ENCODE data around the gene CTNNBL1.

The CTNNBL1 gene

DNA sequence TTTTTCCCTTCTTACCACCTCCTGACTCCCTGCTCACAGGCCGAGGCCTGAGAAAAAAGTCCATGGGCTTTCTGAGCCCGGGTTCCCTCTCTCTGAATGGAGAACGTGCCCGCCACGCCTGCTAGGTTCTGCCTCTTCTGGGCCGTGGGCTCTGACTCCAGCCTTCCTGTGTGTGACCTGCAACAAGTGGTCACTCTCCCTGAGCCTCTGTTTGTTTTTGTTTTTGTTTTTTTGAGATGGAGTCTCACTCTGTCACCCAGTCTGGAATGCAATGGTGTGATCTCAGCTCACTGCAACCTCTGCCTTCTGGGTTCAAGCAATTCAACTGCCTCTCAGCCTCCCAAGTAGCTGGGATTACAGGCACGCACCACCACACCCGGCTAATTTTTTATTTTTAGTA, 191.2 kb downstream of the CTNNBL1 start:
- Histone ChIP-seq H3K36me3 (ENCODE audit: control insufficient read depth, insufficient read depth, low read length) (no peaks in the 10 kb centered on the region), H3K27me3 (ENCODE audit: control insufficient read depth, insufficient read depth, low read length) (no peaks in the 10 kb centered on the region), H3K4me3 (ENCODE audit: low read depth, low read length) (no peak overlapping the region), H3K4me1 (ENCODE audit: control insufficient read depth, insufficient read depth, low read length) (no peaks in the 10 kb centered on the region), H3K9ac (ENCODE audit: low read depth, low read length) (no peak overlapping the region), H3K9me3 (ENCODE audit: control insufficient read depth, insufficient read depth, low read length) (no peaks in the 10 kb centered on the region)

DNA sequence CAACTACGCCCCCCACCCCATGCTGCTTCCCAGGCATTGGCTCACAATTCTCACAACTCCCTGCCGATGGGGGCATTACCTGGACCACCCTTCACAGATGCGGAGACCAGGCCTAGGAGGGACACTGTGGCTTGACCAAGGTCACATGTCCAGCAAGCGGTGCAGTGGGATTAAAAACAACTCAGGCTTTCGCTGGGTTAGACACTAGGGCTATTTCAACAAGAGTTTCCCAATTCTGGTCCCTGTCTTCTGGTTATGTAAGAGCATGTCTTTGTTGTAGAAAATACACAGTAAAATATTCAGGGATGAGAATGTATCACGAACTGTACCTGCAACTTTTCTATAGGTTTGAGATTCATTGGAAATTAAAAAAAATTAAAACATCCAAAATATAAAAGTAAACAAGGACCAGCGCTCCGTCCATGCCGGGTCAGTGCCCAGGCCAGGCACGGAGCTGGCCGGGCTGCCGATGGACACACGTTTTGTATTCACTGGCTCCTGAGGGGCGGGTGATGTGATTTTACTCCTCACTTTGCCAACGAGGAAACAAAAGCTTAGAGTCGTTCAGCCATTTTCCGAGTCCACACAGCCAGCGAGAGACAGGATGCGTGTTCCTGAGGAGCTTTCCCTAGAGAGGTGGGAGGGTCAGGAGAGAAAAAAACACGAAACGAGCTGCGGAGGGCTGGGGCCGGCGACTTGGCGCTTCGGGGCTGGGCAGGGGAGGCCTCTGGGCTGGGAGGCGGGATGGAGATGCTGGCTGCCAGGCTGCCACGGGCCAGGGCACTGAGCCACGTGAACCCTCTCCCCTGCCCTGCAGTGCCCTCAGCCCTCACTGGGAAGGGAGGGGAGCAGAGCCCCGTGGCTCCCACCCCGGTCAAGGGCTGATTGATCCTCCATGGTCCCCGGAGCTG, 192.0 kb downstream of the CTNNBL1 start:
- H3K9ac ChIP-seq (ENCODE audit: low read depth, low read length): no peak overlapping the region
- H3K36me3 ChIP-seq (ENCODE audit: control insufficient read depth, insufficient read depth, low read length): no peaks in the 10 kb centered on the region
- H3K9me3 ChIP-seq (ENCODE audit: control insufficient read depth, insufficient read depth, low read length): no peaks in the 10 kb centered on the region
- H3K4me1 ChIP-seq (ENCODE audit: control insufficient read depth, insufficient read depth, low read length): no peaks in the 10 kb centered on the region
- H3K4me3 ChIP-seq (ENCODE audit: low read depth, low read length): no peak overlapping the region
- no peaks in the 10 kb centered on the region for H3K27me3 ChIP-seq (ENCODE audit: control insufficient read depth, insufficient read depth, low read length)

DNA sequence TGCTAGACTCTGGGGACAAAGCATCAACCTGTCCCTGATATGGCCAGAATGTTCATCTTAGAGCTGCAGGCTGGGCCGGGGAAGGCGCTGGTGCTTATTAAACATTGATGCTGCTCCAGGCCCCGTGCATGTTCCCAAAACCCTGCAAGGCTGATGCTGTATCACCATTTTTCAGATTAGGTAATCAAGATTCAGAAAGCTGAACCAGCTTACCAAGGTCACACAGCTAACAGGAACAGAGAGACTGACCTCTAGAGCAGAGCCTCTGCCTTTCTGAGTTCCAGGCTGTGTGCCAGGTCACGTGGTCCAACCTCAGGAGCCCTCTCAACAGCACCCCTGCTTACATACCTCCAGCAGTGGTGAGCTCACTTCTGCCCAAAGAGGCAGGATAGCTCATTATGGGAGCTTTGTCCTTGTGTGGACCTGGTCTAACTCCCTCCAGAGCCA, 193.0 kb downstream of the CTNNBL1 start:
- H3K27me3 ChIP-seq (ENCODE audit: control insufficient read depth, insufficient read depth, low read length): no peaks in the 10 kb centered on the region
- no peak overlapping the region for H3K4me3 ChIP-seq (ENCODE audit: low read depth, low read length)
- no peaks in the 10 kb centered on the region for H3K4me1 ChIP-seq (ENCODE audit: control insufficient read depth, insufficient read depth, low read length)
- no peak overlapping the region for H3K9ac ChIP-seq (ENCODE audit: low read depth, low read length)
- no peaks in the 10 kb centered on the region for H3K36me3 ChIP-seq (ENCODE audit: control insufficient read depth, insufficient read depth, low read length)
- no peaks in the 10 kb centered on the region for H3K9me3 ChIP-seq (ENCODE audit: control insufficient read depth, insufficient read depth, low read length)

DNA sequence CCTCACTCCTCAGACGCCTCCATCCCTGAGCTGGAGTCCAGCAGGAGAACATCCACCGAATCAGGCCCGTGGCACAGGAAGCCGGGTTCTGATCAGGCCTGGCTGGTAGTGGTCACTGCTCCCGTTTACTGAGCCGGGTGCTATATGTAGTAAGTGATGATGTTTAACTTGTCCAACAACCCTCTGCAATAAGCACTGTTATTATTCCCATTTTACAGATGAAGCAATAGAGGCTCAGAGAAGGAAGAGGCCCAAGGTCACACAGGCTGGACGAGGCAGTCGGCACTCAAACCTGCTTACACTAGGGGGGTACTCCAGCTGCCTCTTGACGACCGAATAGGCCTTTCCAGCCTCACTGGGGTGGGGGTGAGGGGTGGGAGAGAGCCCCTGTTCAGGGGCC, 194.8 kb downstream of the CTNNBL1 start:
- no peaks in the 10 kb centered on the region for H3K4me1 ChIP-seq (ENCODE audit: control insufficient read depth, insufficient read depth, low read length)
- no peak overlapping the region for H3K4me3 ChIP-seq (ENCODE audit: low read depth, low read length)
- H3K9ac ChIP-seq (ENCODE audit: low read depth, low read length): no peak overlapping the region
- no peaks in the 10 kb centered on the region for H3K9me3 ChIP-seq (ENCODE audit: control insufficient read depth, insufficient read depth, low read length)
- no peaks in the 10 kb centered on the region for H3K36me3 ChIP-seq (ENCODE audit: control insufficient read depth, insufficient read depth, low read length)
- H3K27me3 ChIP-seq (ENCODE audit: control insufficient read depth, insufficient read depth, low read length): no peaks in the 10 kb centered on the region

DNA sequence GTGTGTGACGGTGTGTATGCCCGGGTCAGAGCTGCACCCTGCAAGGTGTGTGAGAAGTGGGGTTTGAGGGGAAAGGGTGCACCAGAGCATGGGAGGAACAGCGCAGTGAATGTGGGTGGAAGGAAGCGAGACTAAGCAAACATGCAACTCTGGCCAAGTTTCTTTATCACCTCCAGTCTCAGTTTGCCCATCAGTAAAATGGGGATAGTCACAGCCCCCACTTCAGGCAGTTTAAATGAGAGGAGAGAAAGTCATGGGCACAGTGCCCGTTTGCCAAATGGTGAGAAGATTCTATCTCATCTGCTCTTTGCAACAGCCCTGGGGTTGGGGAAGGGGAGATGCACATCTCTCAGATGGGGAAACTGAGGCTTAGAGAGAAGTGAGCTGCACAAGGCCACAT, 196.3 kb downstream of the CTNNBL1 start:
- H3K36me3 ChIP-seq (ENCODE audit: control insufficient read depth, insufficient read depth, low read length): no peaks in the 10 kb centered on the region
- H3K9me3 ChIP-seq (ENCODE audit: control insufficient read depth, insufficient read depth, low read length): no peaks in the 10 kb centered on the region
- no peak overlapping the region for H3K9ac ChIP-seq (ENCODE audit: low read depth, low read length)
- no peak overlapping the region for H3K4me3 ChIP-seq (ENCODE audit: low read depth, low read length)
- no peaks in the 10 kb centered on the region for H3K4me1 ChIP-seq (ENCODE audit: control insufficient read depth, insufficient read depth, low read length)
- no peaks in the 10 kb centered on the region for H3K27me3 ChIP-seq (ENCODE audit: control insufficient read depth, insufficient read depth, low read length)

DNA sequence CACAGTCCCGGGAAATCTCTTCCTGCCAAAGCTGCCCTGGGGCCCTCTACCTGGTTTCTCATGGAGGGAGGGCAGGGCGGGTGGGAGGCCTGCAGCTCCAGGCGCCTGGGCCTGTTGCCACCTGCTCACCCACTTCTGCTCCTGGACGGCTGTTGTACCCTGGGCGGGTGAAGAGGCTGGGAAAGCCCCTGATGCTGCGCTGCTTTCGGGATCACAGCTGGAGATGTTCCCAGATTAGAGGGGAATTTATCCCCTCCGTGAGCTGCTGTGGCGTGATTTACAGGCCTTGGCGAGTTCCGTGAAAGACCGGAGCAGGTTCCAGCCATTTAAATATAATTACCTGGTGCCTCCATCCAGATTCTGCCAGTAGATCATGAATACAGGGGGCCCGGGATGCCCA, 196.8 kb downstream of the CTNNBL1 start:
- H3K36me3 ChIP-seq (ENCODE audit: control insufficient read depth, insufficient read depth, low read length): no peaks in the 10 kb centered on the region
- no peak overlapping the region for H3K4me3 ChIP-seq (ENCODE audit: low read depth, low read length)

DNA sequence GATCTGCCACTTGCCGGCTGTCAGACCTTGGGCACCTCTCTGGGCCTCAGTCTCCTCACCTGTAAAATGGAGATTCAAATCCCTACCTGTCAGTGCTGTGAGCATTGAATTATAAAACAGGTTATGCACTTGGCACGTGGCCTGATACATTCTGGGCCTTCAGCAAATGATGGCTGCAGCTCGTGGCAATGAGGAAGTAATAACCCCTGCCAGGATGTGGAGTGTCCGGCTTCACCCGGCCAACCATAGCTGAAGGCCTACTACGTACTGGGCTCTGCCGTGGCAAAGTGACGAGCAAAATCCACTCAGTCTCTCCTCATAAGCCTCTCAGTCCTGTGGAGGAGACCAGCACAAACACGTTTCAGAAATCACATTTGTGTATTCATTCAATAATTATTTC, 198.2 kb downstream of the CTNNBL1 start:
- no peak overlapping the region for H3K4me3 ChIP-seq (ENCODE audit: low read depth, low read length)

More for the DNA sequence above, 196.8 kb downstream of the CTNNBL1 start:
- Histone ChIP-seq H3K27me3 (ENCODE audit: control insufficient read depth, insufficient read depth, low read length) (no peaks in the 10 kb centered on the region), H3K4me1 (ENCODE audit: control insufficient read depth, insufficient read depth, low read length) (no peaks in the 10 kb centered on the region), H3K9me3 (ENCODE audit: control insufficient read depth, insufficient read depth, low read length) (no peaks in the 10 kb centered on the region), H3K9ac (ENCODE audit: low read depth, low read length) (no peak overlapping the region)

DNA sequence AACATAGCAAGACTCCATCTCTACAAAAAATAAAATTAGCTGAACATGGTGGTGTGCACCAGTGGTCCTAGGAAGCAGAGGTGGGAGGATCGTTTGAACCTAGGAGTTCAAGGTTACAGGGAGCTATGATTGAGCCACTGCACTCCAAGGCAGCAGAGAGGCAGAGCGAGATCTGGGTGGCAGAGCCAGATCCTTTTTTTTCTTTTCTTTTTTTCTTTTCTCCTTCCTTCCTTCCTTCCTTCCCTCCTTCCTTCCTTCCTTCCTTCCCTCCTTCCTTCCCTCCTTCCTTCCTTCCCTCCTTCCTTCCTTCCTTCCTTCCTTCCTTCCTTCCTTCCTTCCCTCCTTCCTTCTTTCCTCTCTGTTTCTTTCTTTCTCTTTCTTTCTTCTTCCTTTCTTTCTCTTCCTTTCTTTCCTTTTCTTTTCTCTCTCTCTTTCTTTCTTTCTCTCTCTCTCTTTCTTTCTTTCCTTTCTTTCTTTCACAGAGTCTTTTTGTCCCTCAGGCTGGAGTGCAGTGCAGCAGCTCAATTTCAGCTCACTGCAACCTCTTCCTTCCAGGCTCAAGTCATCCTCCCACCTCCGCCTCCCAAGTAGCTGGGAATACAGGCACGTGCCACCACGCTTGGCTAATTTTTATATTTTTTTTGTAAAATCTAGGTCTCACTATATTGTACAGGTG, 199.9 kb downstream of the CTNNBL1 start:
- Histone ChIP-seq H3K27me3 (ENCODE audit: control insufficient read depth, insufficient read depth, low read length) (no peaks in the 10 kb centered on the region), H3K9me3 (ENCODE audit: control insufficient read depth, insufficient read depth, low read length) (no peaks in the 10 kb centered on the region)

More for the DNA sequence above, 198.2 kb downstream of the CTNNBL1 start:
- Histone ChIP-seq H3K36me3 (ENCODE audit: control insufficient read depth, insufficient read depth, low read length) (no peaks in the 10 kb centered on the region), H3K27me3 (ENCODE audit: control insufficient read depth, insufficient read depth, low read length) (no peaks in the 10 kb centered on the region), H3K9ac (ENCODE audit: low read depth, low read length) (no peak overlapping the region), H3K4me1 (ENCODE audit: control insufficient read depth, insufficient read depth, low read length) (no peaks in the 10 kb centered on the region), H3K9me3 (ENCODE audit: control insufficient read depth, insufficient read depth, low read length) (no peaks in the 10 kb centered on the region)

DNA sequence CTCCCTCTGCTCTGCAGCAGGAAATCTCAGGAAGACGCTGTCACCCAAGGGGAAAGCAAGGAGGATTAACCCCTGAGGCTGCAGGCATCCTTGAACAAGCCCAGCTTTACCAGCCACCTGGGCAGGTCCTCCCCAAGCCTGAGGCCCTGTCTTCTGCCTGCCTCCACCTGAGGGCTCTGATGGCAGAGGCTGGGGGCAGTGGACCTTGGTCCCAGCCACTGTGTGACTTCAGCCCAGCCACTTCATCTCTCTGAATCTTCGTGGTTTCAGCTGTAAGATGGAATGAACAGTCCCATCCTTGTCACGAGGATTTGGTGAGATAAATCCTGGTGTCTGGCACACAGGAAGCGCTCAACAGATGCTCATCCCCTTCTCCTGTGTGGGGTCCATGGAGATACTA, 200.6 kb downstream of the CTNNBL1 start:
- Histone ChIP-seq H3K27me3 (ENCODE audit: control insufficient read depth, insufficient read depth, low read length) (no peaks in the 10 kb centered on the region), H3K4me3 (ENCODE audit: low read depth, low read length) (no peak overlapping the region), H3K9ac (ENCODE audit: low read depth, low read length) (no peak overlapping the region), H3K9me3 (ENCODE audit: control insufficient read depth, insufficient read depth, low read length) (no peaks in the 10 kb centered on the region), H3K4me1 (ENCODE audit: control insufficient read depth, insufficient read depth, low read length) (no peaks in the 10 kb centered on the region), H3K36me3 (ENCODE audit: control insufficient read depth, insufficient read depth, low read length) (no peaks in the 10 kb centered on the region)

More for the DNA sequence above, 199.9 kb downstream of the CTNNBL1 start:
- Histone ChIP-seq H3K9ac (ENCODE audit: low read depth, low read length) (no peak overlapping the region), H3K4me3 (ENCODE audit: low read depth, low read length) (no peak overlapping the region), H3K36me3 (ENCODE audit: control insufficient read depth, insufficient read depth, low read length) (no peaks in the 10 kb centered on the region), H3K4me1 (ENCODE audit: control insufficient read depth, insufficient read depth, low read length) (no peaks in the 10 kb centered on the region)

DNA sequence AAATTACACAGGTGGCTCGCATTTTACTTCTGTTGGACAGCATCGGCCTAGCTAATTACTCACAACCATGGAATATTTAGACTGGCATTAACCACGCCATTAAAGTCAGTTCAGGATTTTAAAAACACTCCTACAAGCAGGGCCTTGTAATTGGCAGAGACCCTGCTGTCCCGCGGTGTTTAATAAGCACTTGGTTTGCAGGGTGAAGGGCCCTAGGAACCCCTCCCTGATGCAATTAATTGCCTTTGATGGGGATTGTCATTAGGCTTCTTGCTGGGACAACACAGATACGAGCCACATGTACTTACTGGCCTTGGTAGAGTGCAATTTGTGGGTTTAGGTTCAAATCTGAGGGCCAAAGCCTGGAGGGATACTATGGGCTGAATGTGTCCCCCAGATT, 201.3 kb downstream of the CTNNBL1 start:
- no peaks in the 10 kb centered on the region for H3K9me3 ChIP-seq (ENCODE audit: control insufficient read depth, insufficient read depth, low read length)
- no peaks in the 10 kb centered on the region for H3K4me1 ChIP-seq (ENCODE audit: control insufficient read depth, insufficient read depth, low read length)
- H3K4me3 ChIP-seq (ENCODE audit: low read depth, low read length): no peak overlapping the region
- no peaks in the 10 kb centered on the region for H3K27me3 ChIP-seq (ENCODE audit: control insufficient read depth, insufficient read depth, low read length)
- H3K9ac ChIP-seq (ENCODE audit: low read depth, low read length): no peak overlapping the region
- no peaks in the 10 kb centered on the region for H3K36me3 ChIP-seq (ENCODE audit: control insufficient read depth, insufficient read depth, low read length)

DNA sequence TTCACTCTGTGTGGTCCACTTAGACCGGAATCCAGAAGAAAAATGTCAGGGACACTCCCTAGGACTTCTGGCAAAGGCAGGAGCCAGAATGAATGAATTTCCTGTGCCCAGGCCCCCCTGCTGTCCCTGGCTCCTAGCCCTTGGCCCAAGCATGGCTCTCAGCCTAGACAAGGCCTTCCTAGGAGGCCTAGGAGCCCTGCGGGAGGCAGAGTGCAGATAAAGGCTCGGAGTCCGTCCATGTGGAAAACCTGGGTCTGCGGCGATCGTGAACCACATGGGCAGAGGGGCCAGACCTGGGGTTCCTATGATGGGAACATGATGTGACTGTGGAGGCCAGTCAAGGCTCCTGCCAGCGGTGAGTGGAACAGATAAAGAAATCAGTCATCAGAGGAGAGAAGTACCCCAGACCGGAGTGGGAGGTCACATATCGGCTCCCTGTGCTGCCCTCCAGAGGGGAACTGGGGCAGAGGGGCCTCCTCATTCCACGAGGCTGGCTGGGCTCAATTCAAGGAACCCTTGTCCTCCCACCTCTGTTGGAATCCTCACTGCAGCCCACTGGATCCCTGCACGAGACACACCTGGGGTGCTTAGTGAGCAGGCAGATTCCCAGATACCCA, 203.2 kb downstream of the CTNNBL1 start:
- H3K4me1 ChIP-seq (ENCODE audit: control insufficient read depth, insufficient read depth, low read length): no peaks in the 10 kb centered on the region
- H3K4me3 ChIP-seq (ENCODE audit: low read depth, low read length): no peak overlapping the region
- no peaks in the 10 kb centered on the region for H3K9me3 ChIP-seq (ENCODE audit: control insufficient read depth, insufficient read depth, low read length)
- no peaks in the 10 kb centered on the region for H3K27me3 ChIP-seq (ENCODE audit: control insufficient read depth, insufficient read depth, low read length)
- no peak overlapping the region for H3K9ac ChIP-seq (ENCODE audit: low read depth, low read length)
- no peaks in the 10 kb centered on the region for H3K36me3 ChIP-seq (ENCODE audit: control insufficient read depth, insufficient read depth, low read length)
